Smooth muscle cell (in vitro differentiated cells): ENCODE measurements around the gene MYT1. TPM values are rescaled to one million over a fixed set of nuclear protein-coding genes. Genes with fewer than 3 reads are reported as not detected.

Source experiments
- DNase-seq: peaks from one replicate; lab custom pipeline; 2025; ENCODE audit not compliant: unreplicated experiment; lab: John Stamatoyannopoulos, UW
- H2AFZ ChIP-seq: fragments of 200-600 bp; sonication (generic); 2 replicates; pipeline ENCODE4 v1.6.0; 2016; ENCODE audit warnings: antibody characterized with exemption, low read depth, mild to moderate bottlenecking
- H3F3A ChIP-seq: fragments of 200-600 bp; sonication (generic); 2 replicates; pipeline ENCODE4 v1.6.0; 2017; ENCODE audit warnings: antibody characterized with exemption, low read depth
- H3K27ac ChIP-seq: fragments of 200-600 bp; sonication (generic); 2 replicates; pipeline ENCODE4 v1.5.1; 2016; ENCODE audit warnings: low read depth, mild to moderate bottlenecking
- H3K27me3 ChIP-seq: fragments of 200-600 bp; sonication (generic); 2 replicates; pipeline ENCODE4 v1.6.1; 2016; ENCODE audit warnings: low read depth, mild to moderate bottlenecking
- H3K36me3 ChIP-seq: fragments of 200-600 bp; sonication (generic); 2 replicates; pipeline ENCODE4 v1.5.1; 2016; ENCODE audit warnings: low read depth
- H3K4me1 ChIP-seq: fragments of 200-600 bp; sonication (generic); 2 replicates; pipeline ENCODE4 v1.5.1; 2016; ENCODE audit warnings: low read depth
- H3K4me2 ChIP-seq: fragments of 200-600 bp; sonication (generic); 2 replicates; pipeline ENCODE4 v1.6.0; 2016; ENCODE audit warnings: mild to moderate bottlenecking
- H3K4me3 ChIP-seq: fragments of 200-600 bp; sonication (generic); 2 replicates; pipeline ENCODE4 v1.5.1; 2016; ENCODE audit warnings: mild to moderate bottlenecking
- H3K79me2 ChIP-seq: fragments of 200-600 bp; sonication (generic); 2 replicates; pipeline ENCODE4 v1.6.0; 2016; ENCODE audit warnings: low read depth, mild to moderate bottlenecking
- H3K9ac ChIP-seq: fragments of 200-600 bp; sonication (generic); 2 replicates; pipeline ENCODE4 v1.6.0; 2016; ENCODE audit warnings: low read depth
- H3K9me3 ChIP-seq: fragments of 200-600 bp; sonication (generic); replicated peaks from 2 replicates; pipeline ENCODE4 v1.5.1; 2016; ENCODE audit warnings: low read depth
- H4K20me1 ChIP-seq: fragments of 200-600 bp; sonication (generic); 2 replicates; pipeline ENCODE4 v1.6.0; 2016; ENCODE audit warnings: low read depth
- WGBS: methylation state at CpG from one replicate; pipeline ENCODE4 v1.1.7; 2016; ENCODE audit warnings: low lambda C conversion rate; 5-methylcytosine and 5-hydroxymethylcytosine counted together
- polyA plus RNA-seq: library from polyadenylated mRNA; unstranded; fragments of >200 nt; fragmentation: Nextera tagmentation; extraction: Ambion mirVana; gene quantifications from 2 replicates; pipeline ENCODE4 v1.2.1, GENCODE V29; 2016
- total RNA-seq: library from RNA; depleted of rRNA; stranded (reverse); fragments of >200 nt; gene quantifications from 2 replicates; pipeline ENCODE4 v1.2.3, GENCODE V29; 2014
- TF ChIP-seq, protein P1 (sequence below): fragments of 200-600 bp; sonication (generic); IDR thresholded peaks from 2 replicates; pipeline ENCODE4 v1.5.1; 2017; ENCODE audit warnings: borderline replicate concordance, mild to moderate bottlenecking, antibody characterized with exemption; ENCODE audit not compliant: insufficient read depth, poor library complexity, severe bottlenecking

MYT1 gene
- total and polyA plus RNA-seq, 2 experiments from 2014 or later = 0.09 TPM; not detected in 1

DNA sequence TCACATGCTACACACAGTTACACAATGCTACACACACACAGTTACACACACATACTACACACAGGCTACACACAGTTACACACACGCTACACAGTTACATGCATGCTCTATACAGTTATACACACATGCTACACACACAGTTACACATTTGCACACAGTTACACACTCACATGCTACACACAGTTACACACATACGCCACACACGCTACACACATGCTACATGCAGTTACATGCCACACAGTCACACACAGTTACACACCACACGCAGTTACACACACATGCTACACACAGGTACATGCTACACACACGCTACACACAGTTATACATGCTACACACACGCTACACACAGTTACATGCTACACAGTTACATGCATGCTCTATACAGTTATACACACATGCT, 15.6 kb downstream of the MYT1 start:
- H3K79me2 ChIP-seq = no peaks in the 10 kb centered on the region

DNA sequence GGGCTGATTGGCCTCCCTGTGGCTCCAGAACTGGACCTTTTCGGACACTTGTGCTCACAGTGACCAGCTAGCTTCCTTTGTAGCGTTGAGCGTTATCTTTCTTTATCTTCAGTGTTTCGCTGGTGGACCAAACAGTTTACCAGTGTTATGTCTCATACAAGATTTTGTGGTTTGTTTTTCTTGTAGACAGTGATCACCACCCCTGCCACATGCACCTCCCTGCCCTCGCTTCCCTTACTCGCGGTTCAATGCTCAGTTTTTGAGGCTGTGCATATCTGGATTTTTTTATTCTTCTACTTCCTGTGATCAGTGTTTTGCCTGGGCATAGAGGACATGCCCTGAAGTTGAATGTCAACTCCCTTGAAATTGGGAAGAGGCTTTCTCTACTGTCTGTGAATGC, 16.4 kb downstream of the MYT1 start:
- no peak for DNase-seq
- Histone ChIP-seq H3F3A (no peaks in the 10 kb centered on the region), H3K9ac (no peak overlapping the region), H3K27me3 (peaks cover 21% of the 10 kb centered on the region), H3K36me3 (no peaks in the 10 kb centered on the region), H3K4me2 (no peak overlapping the region), H3K4me1 (peaks cover 6% of the 10 kb centered on the region), H3K27ac (no peak overlapping the region), H2AFZ (no peak overlapping the region), H3K9me3 (no peaks in the 10 kb centered on the region), H3K4me3 (no peak overlapping the region), H3K79me2 (no peaks in the 10 kb centered on the region), H4K20me1 (no peaks in the 10 kb centered on the region)
- TF ChIP-seq, protein P1, sequence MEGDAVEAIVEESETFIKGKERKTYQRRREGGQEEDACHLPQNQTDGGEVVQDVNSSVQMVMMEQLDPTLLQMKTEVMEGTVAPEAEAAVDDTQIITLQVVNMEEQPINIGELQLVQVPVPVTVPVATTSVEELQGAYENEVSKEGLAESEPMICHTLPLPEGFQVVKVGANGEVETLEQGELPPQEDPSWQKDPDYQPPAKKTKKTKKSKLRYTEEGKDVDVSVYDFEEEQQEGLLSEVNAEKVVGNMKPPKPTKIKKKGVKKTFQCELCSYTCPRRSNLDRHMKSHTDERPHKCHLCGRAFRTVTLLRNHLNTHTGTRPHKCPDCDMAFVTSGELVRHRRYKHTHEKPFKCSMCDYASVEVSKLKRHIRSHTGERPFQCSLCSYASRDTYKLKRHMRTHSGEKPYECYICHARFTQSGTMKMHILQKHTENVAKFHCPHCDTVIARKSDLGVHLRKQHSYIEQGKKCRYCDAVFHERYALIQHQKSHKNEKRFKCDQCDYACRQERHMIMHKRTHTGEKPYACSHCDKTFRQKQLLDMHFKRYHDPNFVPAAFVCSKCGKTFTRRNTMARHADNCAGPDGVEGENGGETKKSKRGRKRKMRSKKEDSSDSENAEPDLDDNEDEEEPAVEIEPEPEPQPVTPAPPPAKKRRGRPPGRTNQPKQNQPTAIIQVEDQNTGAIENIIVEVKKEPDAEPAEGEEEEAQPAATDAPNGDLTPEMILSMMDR = no peak
- WGBS = 76% methylated on average over 7 of the region's 7 CpGs

More for the DNA sequence above, 15.6 kb downstream of the MYT1 start:
- TF ChIP-seq, protein P1 = no peak
- no peaks in the 10 kb centered on the region for H3F3A ChIP-seq
- WGBS = 94% methylated on average over 6 of the region's 6 CpGs
- H3K9ac ChIP-seq = no peak overlapping the region
- no peaks in the 10 kb centered on the region for H3K36me3 ChIP-seq
- no peak overlapping the region for H3K27ac ChIP-seq
- no peak overlapping the region for H3K4me2 ChIP-seq
- DNase-seq = no peak
- H3K4me3 ChIP-seq = no peak overlapping the region
- peaks cover 6% of the 10 kb centered on the region for H3K4me1 ChIP-seq
- H2AFZ ChIP-seq = no peak overlapping the region
- no peaks in the 10 kb centered on the region for H4K20me1 ChIP-seq
- peaks cover 21% of the 10 kb centered on the region for H3K27me3 ChIP-seq
- H3K9me3 ChIP-seq = no peaks in the 10 kb centered on the region

DNA sequence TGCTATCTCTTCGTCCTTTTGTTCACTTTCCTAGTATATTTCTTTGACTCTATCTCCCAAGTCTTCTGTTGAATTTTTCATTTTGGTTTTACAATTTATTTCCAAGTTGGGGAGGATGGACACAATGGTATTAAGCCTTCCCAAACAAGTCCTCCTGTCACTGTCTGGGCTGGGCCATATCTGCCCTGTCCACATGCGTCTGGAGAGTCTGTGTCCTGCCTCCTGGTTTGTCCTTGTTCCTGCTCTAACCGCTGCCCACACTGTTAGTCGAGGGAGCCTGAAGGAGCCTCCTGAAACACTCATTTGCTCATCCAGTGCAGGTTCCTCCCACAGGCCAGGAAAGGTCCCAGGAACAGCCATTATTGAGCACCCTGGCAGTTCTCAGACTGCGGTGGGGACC, 17.1 kb downstream of the MYT1 start:
- Histone ChIP-seq H3K9ac (no peak overlapping the region), H4K20me1 (no peaks in the 10 kb centered on the region), H3K36me3 (no peaks in the 10 kb centered on the region), H3K4me2 (no peak overlapping the region), H3K27ac (no peak overlapping the region), H3K4me3 (no peak overlapping the region), H3F3A (no peaks in the 10 kb centered on the region), H3K27me3 (peaks cover 18% of the 10 kb centered on the region), H3K4me1 (peaks cover 6% of the 10 kb centered on the region), H3K9me3 (no peaks in the 10 kb centered on the region), H3K79me2 (no peaks in the 10 kb centered on the region), H2AFZ (no peak overlapping the region)
- 92% methylated on average over 5 of the region's 5 CpGs for WGBS
- TF ChIP-seq, protein P1 = no peak
- no peak for DNase-seq

DNA sequence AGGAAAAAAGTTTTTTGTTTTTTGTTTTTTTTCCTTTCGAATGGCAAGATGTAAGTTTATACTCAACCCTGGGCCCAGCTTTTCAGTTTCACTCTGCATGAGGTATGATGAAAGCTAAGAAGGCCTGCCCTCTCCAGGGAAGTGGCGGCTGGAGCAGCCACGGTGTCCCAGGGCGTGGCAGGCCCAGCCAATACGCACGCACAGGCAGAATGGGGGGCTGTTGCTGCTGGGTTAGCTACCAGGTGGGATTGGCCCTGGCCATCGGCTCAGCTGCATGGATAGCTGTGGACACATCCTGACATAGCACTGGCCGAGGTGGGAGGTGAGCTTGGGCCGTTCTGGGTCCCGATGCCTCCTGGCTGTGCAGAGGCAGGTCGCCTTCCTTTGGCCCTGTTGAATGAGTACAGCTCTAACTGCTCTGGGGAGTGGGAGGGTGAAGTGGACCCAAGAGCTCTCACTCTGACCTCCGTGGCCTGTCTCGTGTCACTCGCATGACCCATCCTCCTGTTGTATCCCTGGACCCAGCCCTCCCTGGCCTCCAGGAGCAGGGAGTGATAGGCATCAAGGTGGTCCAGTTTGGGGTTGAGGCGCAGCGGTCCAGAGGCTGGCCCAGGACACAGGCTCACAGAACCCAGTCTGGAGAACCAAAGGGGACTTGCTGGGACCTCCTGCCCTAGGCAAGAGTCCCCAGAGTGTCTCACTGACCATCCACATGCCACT, 18.1 kb downstream of the MYT1 start:
- no peaks in the 10 kb centered on the region for H3K36me3 ChIP-seq
- DNase-seq = no peak
- H3K9me3 ChIP-seq = no peaks in the 10 kb centered on the region
- no peak overlapping the region for H3K4me3 ChIP-seq
- no peaks in the 10 kb centered on the region for H4K20me1 ChIP-seq
- peaks cover 9% of the 10 kb centered on the region for H3K27me3 ChIP-seq
- TF ChIP-seq, protein P1 = no peak
- no peak overlapping the region for H3K27ac ChIP-seq
- no peak overlapping the region for H3K4me2 ChIP-seq
- no peak overlapping the region for H3K9ac ChIP-seq
- 94% methylated on average over 16 of the region's 16 CpGs for WGBS
- no peak overlapping the region for H2AFZ ChIP-seq
- H3K4me1 ChIP-seq = no peaks in the 10 kb centered on the region
- no peaks in the 10 kb centered on the region for H3K79me2 ChIP-seq
- no peaks in the 10 kb centered on the region for H3F3A ChIP-seq
